IPS DF 4.7 (cell line): ENCODE data around the gene NIPBL.
"Not testable (repeated sequence)": the region's sequence is repeated elsewhere in the genome, so short reads cannot be mapped to it uniquely, and the experiment has no call there.

Experiments
- DNase-seq: peaks from one replicate; pipeline ENCODE4 v3.0.0-alpha.2; 2013; ENCODE audit warnings: low spot score; ENCODE audit errors: extremely low read depth

NIPBL gene

DNA sequence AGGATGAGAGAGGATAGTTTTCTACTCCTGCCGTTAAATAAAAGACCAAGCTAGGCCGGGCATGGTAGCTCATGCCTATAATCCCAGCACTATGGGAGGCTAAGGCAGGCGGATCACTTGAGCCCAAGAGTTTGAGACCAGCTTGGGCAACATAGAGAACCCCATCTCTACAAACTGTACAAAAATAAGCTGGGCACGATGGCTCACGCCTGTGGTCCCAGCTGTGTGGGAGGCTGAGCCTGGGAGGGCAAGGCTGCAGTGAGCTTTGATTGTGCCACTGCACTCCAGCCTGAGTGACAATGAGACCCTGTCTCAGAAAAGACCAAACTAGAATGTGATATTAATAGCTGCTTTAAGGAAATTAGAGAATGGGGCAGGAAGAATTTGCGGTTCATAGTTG, 158.4 kb downstream of the NIPBL start:
- no peak for DNase-seq

DNA sequence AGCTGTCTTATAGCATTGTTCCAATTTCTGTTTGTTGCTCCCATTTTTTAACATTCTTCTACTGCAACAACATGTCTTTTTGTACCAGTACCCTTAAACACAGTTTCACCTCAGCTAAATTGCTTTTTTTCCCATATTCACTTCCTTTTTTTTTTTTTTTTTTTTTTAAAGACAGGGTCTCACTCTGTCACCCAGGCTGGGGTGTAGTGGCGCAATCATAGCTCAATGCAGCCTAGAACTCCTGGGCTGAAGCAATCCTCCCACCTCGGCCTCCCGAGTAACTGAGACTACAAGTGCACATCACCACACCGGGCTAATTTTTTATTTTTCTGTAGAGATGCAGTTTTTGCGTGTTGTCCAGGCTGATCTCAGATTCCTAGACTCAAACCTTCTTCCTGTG, 161.3 kb downstream of the NIPBL start:
- DNase-seq, result no peak

DNA sequence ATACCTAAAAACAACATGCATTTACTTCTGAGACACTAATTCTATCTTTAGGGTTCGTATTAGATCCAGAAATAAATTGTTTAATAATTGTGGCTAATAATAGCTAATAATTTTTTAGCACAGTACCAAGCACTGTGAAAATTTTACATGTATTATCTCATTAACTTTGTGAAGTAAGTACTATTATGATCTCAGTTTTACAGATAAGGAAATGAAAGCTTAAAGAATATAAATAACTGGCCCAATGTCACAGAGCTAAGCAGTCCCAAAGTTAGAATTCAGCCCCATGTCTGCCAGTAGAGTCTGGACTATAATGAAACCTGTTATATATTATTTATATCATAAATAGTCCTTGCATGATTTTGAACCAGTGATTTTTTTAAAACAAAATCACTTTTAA, 163.3 kb downstream of the NIPBL start:
- no peak for DNase-seq

DNA sequence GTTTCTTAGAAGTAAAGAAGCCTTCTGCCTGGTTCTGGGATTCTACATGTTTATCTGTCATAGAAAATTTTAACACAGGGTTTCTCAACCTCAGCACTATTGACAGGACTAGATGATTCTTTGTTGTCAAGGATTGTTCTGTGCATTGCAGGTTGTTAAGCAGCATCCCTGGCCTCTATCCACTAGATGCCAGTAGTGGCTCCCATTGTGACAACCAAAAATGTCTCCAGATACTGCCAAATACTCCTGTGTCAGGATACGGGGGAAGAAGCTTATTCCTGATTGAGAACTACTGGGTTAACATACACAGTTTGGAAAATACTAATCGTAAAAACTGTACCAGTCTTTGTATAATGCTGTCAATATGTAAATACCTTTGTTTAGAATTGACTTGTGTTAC, 167.1 kb downstream of the NIPBL start:
- no peak for DNase-seq

DNA sequence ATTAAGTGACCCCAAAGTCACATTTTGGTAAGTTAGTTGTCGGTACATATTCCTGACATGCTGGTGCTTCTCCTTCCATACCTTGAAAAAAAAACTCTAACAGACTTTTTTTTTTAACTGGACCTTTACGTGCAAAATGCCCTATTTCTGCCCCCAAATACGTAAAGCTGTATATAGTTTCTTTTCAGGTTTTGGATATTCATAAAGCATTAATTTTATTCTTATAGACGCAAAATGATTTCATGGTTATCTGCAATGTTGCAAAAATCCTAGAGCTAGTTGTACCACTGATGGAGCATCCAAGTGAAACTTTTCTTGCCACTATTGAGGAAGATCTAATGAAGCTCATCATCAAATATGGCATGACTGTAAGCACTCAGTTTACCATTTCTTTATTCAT, 167.6 kb downstream of the NIPBL start:
- DNase-seq, result no peak

DNA sequence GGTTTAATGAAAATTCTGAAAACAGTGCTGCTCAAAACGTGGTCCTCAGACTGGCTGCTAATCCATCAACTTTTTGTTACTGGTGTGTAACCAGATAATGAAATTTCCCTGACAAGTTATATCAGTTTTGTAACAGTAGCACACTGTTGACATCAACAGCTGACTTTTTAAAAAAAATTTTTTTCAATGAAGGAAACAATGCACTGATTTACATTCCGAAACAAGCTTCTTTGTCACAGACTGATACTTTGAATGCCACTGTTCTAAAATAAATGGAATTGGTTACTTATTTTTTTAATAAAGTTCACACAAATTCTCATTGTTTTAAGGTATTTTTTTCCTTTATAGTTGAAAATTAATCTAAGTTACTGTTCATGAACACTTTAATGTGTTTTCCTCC, 169.1 kb downstream of the NIPBL start:
- DNase-seq, result no peak

DNA sequence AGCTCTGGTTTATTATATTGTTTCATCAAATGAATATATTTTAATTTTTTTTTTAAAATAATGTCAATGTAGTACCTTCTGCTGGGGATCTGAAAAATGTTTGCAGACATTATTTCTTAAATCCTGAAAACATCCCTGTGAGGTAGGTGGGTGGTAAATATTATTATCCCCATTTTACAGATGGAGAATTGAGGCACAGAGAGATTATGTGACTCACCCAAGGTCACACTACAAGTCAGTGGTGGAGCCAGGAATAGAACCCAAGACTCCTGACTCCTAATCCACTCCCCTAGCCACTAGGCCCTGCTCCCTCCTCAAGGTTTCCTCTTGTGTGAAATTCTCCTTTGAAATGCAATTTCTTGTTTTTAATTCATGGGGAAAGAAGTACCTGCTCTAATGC, 171.4 kb downstream of the NIPBL start:
- no peak for DNase-seq

DNA sequence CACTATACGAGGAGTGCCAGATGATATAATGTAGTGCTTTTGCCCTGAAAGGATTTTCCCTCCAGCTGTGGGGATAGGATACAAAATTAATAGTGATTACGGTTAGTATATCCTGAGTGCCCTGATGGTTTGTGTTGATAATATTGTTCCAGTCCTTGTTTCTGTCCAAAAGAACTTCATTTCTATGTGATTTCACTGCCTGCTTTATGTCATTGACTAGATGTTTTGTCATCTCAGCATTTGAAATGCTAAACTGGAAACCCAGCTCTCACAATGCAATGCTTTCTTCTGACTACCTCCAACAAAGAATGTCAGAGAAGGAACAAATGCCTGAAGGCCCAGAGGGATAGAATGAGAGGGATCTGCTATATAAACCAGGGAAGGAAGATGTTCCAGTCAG, 177.8 kb downstream of the NIPBL start:
- no peak for DNase-seq

DNA sequence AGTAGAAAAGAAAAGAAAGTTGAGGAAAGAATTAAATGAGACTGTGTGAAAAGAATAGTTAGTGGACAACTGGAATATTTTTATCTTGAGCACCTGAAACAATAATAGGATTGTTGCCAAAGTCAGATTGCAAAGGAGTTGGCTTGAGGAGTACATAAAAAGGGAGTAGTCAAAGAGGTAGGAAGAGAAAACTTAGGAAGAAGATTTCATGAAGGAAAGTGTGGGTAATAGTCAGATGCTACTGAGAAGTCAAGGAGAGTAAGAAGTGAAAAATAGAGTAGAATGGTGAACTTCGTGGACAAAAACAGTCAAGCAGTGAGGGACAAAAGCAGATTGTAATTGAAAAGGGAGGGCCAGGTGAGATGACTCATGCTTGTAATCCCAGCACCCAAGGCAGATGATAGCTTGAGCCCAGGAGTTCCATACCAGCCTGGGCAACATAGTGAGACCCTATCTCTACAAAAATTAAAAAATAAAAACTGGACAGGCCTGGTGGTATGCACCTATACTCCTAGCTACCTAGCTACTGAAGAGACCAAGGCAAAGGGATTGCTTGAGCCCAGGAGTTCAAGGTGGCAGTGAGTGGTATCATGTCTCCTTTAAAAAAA, 178.9 kb downstream of the NIPBL start:
- no peak for DNase-seq

DNA sequence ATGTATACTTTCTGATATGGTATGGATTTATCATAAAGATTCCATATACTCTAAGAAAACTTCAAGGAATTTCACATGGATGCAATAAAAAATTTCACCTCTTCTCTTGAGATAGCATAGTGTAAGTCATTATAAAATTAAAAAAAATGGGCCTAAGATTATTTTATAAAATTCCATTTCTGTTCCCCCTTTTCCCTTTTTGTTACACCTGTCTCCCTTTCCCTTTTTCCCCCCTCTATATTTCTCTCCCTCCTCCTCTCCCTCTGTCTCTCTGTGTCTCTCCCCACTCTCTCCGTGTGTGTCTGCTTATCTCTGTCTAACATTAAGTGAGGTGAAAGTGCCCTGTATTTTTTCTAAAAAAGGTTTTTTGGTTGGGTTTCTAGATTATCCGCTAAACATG, 180.2 kb downstream of the NIPBL start:
- no peak for DNase-seq

DNA sequence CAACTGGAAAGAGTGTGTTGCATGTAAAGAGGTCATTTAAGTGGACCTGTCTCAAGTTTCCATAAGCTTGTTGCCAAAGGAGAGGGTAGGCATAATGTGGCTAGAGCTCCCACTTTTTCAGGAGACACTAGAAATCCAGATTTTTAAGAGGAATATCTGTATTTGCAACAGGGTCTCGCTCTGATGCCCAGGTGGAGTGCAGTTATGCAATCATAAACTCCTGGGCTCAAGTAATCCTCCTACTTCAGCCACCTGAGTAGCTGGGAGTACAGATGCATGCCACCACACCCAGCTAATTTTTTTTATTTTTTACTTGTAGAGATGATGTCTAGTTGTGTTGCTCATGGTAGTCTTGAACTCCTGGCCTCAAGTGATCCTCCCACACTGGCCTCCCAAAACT, 183.5 kb downstream of the NIPBL start:
- no peak for DNase-seq

DNA sequence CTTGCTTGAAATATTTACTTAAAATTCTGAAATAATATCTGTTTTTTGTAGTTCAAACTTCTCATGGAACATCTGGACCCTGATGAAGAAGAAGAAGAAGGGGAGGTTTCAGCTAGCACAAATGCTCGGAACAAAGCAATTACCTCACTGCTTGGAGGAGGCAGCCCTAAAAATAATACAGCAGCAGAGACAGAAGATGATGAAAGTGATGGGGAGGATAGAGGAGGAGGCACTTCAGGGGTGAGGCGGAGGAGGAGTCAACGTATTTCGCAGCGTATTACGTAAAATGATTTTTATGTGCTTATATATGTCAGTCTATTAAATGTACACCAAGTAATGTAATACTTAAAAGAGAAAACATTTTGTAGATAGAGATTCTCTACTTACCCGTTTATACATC, 187.2 kb downstream of the NIPBL start:
- no peak for DNase-seq

DNA sequence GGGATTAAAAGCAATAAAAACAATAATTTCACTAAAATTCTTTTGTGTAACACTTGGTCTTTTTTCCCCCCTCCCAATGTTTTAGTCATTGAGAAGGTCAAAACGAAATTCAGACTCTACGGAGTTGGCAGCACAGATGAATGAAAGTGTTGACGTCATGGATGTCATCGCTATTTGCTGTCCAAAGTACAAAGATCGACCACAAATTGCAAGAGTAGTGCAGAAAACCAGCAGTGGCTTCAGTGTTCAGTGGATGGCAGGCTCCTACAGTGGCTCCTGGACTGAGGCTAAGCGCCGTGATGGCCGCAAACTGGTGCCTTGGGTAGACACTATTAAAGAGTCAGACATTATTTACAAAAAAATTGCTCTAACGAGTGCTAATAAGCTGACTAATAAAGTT, 187.9 kb downstream of the NIPBL start:
- no peak for DNase-seq

DNA sequence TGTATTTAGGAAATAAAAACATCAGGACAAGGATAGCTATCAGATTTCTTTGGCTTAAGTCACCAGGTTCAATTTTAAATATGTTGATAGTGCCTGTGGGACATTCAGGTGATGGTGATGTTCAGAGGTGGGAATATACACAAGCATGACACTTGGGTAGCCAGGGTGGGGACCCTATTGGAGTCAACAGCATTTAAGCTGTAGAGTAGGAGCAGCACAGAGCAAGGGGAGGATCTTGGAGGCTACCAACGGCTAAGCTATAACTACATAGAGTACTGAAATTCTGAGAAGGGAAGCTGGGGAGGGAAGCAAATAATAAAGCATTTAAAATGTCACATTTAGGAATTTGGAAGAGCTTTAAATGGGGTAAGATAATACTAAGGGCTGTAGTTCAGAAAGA, 194.9 kb downstream of the NIPBL start:
- no peak for DNase-seq

DNA sequence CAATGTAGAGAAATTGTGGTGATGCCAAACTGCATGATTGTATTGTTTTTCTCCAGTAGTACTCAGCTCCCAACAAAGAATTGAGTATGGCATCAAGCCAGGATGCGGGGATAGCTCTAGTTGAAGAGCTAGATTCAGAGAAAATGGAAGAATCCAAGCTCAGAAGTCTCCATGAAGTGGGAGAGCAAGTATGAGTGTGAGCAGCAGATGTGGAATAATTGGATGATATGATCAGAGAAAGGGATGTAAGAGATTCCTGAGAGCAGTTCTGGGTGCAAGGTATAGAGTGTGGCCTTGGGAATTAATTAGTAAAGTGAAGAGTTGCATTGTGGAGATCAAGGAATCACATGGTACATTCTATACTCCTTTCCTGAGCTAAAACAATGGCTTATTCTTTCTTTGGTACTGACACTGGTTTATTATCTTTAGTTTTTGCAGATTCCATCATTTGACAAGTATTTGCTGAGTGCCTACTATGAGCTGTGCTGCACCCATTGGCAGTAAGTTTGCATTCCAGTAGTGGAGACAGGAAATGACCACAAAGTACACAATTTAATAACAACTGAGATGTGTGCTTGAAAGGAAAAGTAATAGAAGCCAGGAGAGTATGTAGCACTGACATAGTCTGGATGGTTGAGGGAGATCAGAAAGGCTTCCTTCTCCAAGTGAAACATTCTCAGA, 195.5 kb downstream of the NIPBL start:
- no peak for DNase-seq

DNA sequence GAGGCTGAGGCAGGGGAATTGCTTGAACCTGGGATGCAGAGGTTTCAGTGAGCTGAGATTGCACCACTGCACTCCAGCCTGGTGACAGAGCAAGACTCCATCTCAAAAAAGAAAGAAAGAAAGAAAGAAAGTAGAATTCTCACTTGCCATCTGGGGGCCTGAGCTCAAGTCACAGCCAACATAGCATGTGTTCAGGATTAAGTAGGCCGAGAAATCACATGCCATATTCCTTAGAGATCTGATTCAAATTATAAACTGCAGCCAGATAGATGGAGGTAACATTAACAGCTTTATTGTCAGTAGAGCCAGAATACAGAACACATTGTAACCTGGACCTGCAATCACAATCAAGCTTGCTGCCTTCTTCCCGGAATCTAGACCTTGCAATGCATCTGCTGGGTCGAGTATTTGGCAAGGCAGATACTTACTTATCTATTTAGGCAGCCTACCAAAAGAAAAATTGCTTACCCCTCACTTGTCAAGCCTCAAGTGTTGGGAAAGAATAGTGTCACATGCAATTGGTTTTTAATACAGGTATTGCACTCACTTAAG, 198.9 kb downstream of the NIPBL start:
- DNase-seq, result no peak

DNA sequence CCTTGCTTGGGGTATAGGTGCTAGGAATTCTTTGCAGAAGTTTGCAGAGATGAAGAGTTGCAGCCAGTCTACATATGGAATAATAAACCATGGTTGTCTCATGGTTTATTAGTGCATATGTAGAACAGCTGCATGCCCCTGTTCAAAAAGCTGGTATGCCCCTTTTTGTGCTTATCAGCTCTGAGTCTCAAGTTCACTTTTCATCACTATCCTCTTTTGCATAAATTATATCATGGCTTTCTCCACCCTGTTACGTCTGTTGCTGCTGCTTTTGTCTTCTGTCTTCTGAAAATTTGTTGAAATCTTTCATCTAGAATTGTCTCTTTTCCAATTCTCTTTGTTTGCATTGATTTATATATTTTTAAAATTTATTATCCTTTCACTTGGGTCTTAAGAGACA, 200.6 kb downstream of the NIPBL start:
- DNase-seq, result no peak

DNA sequence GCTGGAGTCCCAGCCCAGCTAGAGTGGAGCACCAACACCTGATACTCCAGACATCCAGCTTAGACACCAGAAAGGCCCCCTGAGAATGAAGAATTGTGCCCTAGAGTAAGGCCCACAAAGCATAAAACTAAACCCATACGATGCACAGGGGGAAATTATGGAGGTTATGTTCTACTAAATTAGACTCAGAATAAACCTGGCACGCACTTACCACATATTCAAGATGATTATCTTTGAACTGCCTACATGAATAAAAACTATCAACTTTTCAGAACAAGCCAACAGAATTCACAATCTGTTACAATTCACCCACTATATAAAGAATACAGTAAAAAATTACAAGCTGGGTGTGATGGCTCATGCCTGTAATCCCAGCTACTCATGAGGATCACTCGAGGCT, 204.1 kb downstream of the NIPBL start:
- DNase-seq, result no peak

DNA sequence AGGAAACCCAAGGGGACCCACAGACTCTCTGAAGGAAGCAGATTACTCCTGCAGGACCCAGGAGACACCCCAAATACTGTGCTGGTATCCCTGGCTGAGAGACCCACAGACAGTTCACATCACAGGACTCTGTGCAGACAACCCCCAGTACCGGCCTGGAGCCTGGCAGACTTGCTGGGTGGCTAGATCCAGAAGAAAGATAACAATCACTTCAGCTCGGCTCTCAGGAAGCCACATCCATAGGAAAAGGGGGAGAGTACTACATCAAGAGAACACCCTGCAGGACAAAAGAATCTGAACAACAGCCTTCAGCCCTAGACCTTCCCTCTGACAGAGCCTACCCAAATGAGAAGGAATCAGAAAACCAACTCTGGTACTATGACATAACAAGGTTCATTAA, 206.4 kb downstream of the NIPBL start:
- not testable (repeated sequence) for DNase-seq

DNA sequence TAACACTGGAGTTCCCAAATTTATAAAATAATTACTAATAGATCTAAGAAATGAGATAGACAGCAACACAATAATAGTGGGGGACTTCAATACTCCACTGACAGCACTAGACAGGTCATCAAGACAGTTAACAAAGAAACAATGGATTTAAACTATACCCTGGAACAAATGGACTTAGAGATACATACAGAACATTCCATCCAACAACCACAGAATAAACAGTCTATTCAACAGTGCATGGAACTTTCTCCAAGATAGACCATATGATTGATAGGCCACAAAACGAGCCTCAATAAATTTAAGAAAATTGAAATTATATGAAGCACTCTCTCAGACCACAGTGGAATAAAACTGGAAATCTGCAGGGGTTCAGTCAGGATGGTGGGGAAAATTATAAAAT, 209.5 kb downstream of the NIPBL start:
- DNase-seq, result not testable (repeated sequence)

DNA sequence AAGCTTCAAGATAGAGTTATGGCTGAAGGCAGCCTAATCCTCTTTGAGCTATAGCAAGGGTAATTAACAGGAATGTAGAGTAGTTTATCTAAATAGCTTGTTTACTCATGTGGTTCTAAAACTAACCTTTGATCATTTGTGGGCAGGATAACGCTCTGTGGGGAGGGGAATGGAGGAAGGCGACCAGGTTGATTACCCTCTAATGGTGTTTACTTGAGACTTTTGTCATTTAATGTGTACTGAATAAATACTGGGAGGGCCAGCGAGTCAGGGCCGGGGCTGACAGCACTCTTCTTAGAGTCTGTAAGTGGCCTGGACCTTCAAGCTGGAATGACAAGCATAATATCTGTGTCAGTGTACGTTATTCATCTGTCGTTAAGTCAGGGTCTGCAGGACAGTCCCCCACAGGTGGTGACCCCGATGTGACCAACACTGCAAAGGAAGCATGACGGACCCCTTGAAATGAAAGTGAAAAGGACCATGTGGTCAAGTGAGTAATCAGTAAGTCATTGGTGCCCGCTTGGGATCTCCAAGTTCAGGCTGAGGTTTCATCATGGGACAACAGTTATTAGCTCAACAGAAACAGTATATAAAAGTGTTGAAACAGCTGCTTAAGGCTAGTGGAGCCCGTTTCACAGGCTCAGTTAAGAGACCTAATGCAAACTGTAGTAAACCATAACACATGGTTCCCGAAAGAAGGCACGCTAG, 210.1 kb downstream of the NIPBL start:
- peak; percentile 25 for DNase-seq

DNA sequence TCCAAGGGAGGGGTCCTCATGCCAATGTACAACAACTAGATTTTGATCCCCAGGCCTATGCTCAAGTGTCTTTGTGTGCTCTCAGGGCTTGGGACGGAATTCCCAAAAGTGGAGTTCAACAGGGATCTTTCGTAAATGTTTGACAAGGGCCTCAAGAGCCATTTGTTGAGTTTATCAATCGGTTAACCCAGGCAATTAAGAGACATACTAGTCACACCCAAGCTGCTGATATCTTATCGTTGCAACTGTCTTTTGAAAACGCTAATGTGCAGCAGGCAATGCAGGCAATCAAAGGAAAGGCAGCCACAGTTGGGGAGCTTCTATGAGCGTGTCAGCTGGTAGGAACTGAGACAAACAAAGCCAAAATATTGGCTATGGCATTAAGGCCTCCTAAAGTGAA, 211.4 kb downstream of the NIPBL start:
- no peak for DNase-seq
